Measurements from ENCODE around the gene GRID2. TPM values are rescaled to one million over a fixed set of nuclear protein-coding genes. Genes with fewer than 3 reads are reported as not detected.
A peak's percentile ranks its signal among the peaks of the same experiment; 100 is the strongest.
"Not testable (repeated sequence)": the region's sequence is repeated elsewhere in the genome, so short reads cannot be mapped to it uniquely, and the experiment has no call there.

GRID2 gene
- total RNA-seq, 2 donors from 2014 or later = 27.3 to 40.4 TPM

GRCh38 chr4:93289831-93290230 is 986.1 kb downstream of the GRID2 start:
- H3K9me3 ChIP-seq (ENCODE audit: control insufficient read depth, low read length) = no peaks in the 10 kb centered on the region
- Mint-ChIP-seq H3K4me1 (peaks cover 2% of the 10 kb centered on the region), H3K4me3 (no peak overlapping the region), H3K9me3 (no peaks in the 10 kb centered on the region), H3K27me3 (ENCODE audit: insufficient read depth) (no peaks in the 10 kb centered on the region), H3K27ac (no peak overlapping the region), H3K36me3 (ENCODE audit: low read depth) (no peaks in the 10 kb centered on the region)
- DNase-seq = no peak
- no peak overlapping the region for H3K27ac ChIP-seq (ENCODE audit: low read depth, low read length)
- WGBS, 2 experiments (ENCODE audit: insufficient coverage in 1 of 2, insufficient read length in 1 of 2) = 73% methylated on average over 2 of the region's 2 CpGs; no CpG with 5 or more reads in 1 of the 2 experiments
- TF ChIP-seq CTCF (conservative IDR thresholded peaks at IDR 0.05) = no peak
- H3K27me3 ChIP-seq (ENCODE audit: control insufficient read depth, insufficient read depth, low read length, poor library complexity, severe bottlenecking) = no peaks in the 10 kb centered on the region
- no peak overlapping the region for H3K4me3 ChIP-seq (ENCODE audit: low read length)
- H3K9ac ChIP-seq (ENCODE audit: extremely low read depth, low read length, poor library complexity, severe bottlenecking) = no peak overlapping the region
- no peaks in the 10 kb centered on the region for H3K4me1 ChIP-seq (ENCODE audit: control insufficient read depth, insufficient read depth, low read length)
- no peaks in the 10 kb centered on the region for H3K36me3 ChIP-seq (ENCODE audit: control insufficient read depth, insufficient read depth, low read length)

GRCh38 chr4:93299118-93299517 is 995.4 kb downstream of the GRID2 start:
- WGBS, 2 experiments (ENCODE audit: insufficient coverage in 1 of 2, insufficient read length in 1 of 2) = 81% methylated on average over 5 of the region's 5 CpGs; no CpG with 5 or more reads in 1 of the 2 experiments
- H3K27ac Mint-ChIP-seq = no peak overlapping the region
- TF ChIP-seq CTCF (conservative IDR thresholded peaks at IDR 0.05) = no peak

GRCh38 chr4:93300780-93301555 is 997.2 kb downstream of the GRID2 start:
- not testable (repeated sequence) for H3K9me3 Mint-ChIP-seq; H3K27ac ChIP-seq (ENCODE audit: low read depth, low read length); H3K4me3 Mint-ChIP-seq; H3K9ac ChIP-seq (ENCODE audit: extremely low read depth, low read length, poor library complexity, severe bottlenecking); H3K27me3 ChIP-seq (ENCODE audit: control insufficient read depth, insufficient read depth, low read length, poor library complexity, severe bottlenecking); H3K9me3 ChIP-seq (ENCODE audit: control insufficient read depth, low read length); H3K4me1 Mint-ChIP-seq; H3K36me3 Mint-ChIP-seq (ENCODE audit: low read depth); DNase-seq; H3K4me1 ChIP-seq (ENCODE audit: control insufficient read depth, insufficient read depth, low read length); H3K27me3 Mint-ChIP-seq (ENCODE audit: insufficient read depth); H3K36me3 ChIP-seq (ENCODE audit: control insufficient read depth, insufficient read depth, low read length); H3K4me3 ChIP-seq (ENCODE audit: low read length)
- peak overlapping the region; percentile 81 for H3K27ac Mint-ChIP-seq
- 83 to 90% methylated on average over 1 to 4 of the region's 6 CpGs for WGBS, 2 experiments (ENCODE audit: insufficient coverage in 1 of 2, insufficient read length in 1 of 2)

More at GRCh38 chr4:93299118-93299517, 995.4 kb downstream of the GRID2 start:
- Histone ChIP-seq H3K27me3 (ENCODE audit: control insufficient read depth, insufficient read depth, low read length, poor library complexity, severe bottlenecking) (no peaks in the 10 kb centered on the region), H3K27ac (ENCODE audit: low read depth, low read length) (no peak overlapping the region), H3K36me3 (ENCODE audit: control insufficient read depth, insufficient read depth, low read length) (no peaks in the 10 kb centered on the region), H3K9ac (ENCODE audit: extremely low read depth, low read length, poor library complexity, severe bottlenecking) (no peak overlapping the region), H3K4me3 (ENCODE audit: low read length) (no peak overlapping the region), H3K4me1 (ENCODE audit: control insufficient read depth, insufficient read depth, low read length) (no peaks in the 10 kb centered on the region), H3K9me3 (ENCODE audit: control insufficient read depth, low read length) (no peaks in the 10 kb centered on the region)
- no peaks in the 10 kb centered on the region for H3K9me3 Mint-ChIP-seq
- H3K36me3 Mint-ChIP-seq (ENCODE audit: low read depth) = no peaks in the 10 kb centered on the region
- H3K4me3 Mint-ChIP-seq = no peak overlapping the region
- no peaks in the 10 kb centered on the region for H3K27me3 Mint-ChIP-seq (ENCODE audit: insufficient read depth)
- peaks cover 4% of the 10 kb centered on the region for H3K4me1 Mint-ChIP-seq
- DNase-seq = no peak
